WTC11 (cell line): ENCODE data around the gene PNPT1.

ENCODE experiments used
- CBFB ChIP-seq: sonication (generic); formaldehyde crosslinking; IDR thresholded peaks from 2 replicates; pipeline ENCODE4 v1.8.1; 2022; ENCODE audit warnings: mild to moderate bottlenecking, low read depth, missing genetic modification reagents
- CREB1 ChIP-seq: sonication (generic); formaldehyde crosslinking; IDR thresholded peaks from 2 replicates; pipeline ENCODE4 v1.8.0; 2023; ENCODE audit warnings: mild to moderate bottlenecking, missing genetic modification reagents
- CTCF ChIP-seq: fragments of 200-600 bp; IDR thresholded peaks from 2 replicates; pipeline ENCODE4 v1.8.0; 2022; ENCODE audit warnings: antibody characterized with exemption
- ERG ChIP-seq: fragments of 250-450 bp; sonication (Bioruptor Pico); IDR thresholded peaks from 2 replicates; pipeline ENCODE4 v1.8.0; 2021; ENCODE audit warnings: mild to moderate bottlenecking
- FOXK1 ChIP-seq: sonication (generic); formaldehyde crosslinking; IDR thresholded peaks from 2 replicates; pipeline ENCODE4 v1.8.0; 2022; ENCODE audit warnings: mild to moderate bottlenecking, moderate library complexity, missing genetic modification reagents
- NFYB ChIP-seq: sonication (generic); formaldehyde crosslinking; conservative IDR thresholded peaks from 2 replicates; pipeline ENCODE4 v1.8.0; 2022; ENCODE audit warnings: low read depth, missing genetic modification reagents
- SP1 ChIP-seq: sonication (generic); formaldehyde crosslinking; conservative IDR thresholded peaks from 2 replicates; pipeline ENCODE4 v1.8.1; 2022; ENCODE audit warnings: missing genetic modification reagents
- TCF7 ChIP-seq: sonication (generic); formaldehyde crosslinking; IDR thresholded peaks from 2 replicates; pipeline ENCODE4 v1.8.0; 2022; ENCODE audit warnings: mild to moderate bottlenecking, low read depth, missing genetic modification reagents, moderate library complexity
- TEAD1 ChIP-seq: sonication (generic); formaldehyde crosslinking; IDR thresholded peaks from 2 replicates; pipeline ENCODE4 v1.8.0; 2022; ENCODE audit warnings: mild to moderate bottlenecking, missing genetic modification reagents
- TP53 ChIP-seq: sonication (generic); formaldehyde crosslinking; IDR thresholded peaks from 2 replicates; pipeline ENCODE4 v1.8.1; 2023; ENCODE audit warnings: mild to moderate bottlenecking, missing genetic modification reagents

GRCh38 chr2:55672630-55673029 lies 21.0 kb downstream of the PNPT1 start:
- TF ChIP-seq CTCF (no peak), TEAD1 (CRISPR knock-in tag) (no peak), NFYB (no peak), TCF7 (CRISPR knock-in tag) (no peak), CBFB (CRISPR knock-in tag) (no peak), TP53 (CRISPR knock-in tag) (no peak), CREB1 (CRISPR knock-in tag) (no peak), SP1 (CRISPR knock-in tag) (no peak), FOXK1 (CRISPR knock-in tag) (no peak), ERG (no peak)
